ENCODE results near the gene BCKDHB. TPM values are rescaled to one million over a fixed set of nuclear protein-coding genes. Genes with fewer than 3 reads are reported as not detected.

Gene BCKDHB
- total RNA-seq, 1 experiment from 2014 or later = 16.4 TPM

DNA sequence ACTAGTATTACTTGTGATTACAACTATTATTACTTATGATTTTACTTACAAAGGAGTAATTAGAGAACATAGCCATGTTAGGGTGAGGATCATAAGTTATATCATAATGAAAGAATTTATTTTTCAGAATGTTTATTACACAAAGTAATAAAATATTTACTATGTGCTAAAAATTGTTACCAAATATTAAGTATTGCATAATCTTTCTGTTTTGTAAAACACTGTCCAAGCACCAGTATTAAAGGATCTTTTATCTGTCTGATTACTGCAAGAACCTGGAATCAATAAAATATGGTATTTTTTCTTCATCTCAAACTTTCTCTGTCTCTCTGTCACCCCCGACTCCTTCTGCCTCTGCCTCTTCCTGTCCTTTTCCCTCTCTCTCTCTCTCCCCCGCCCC lies 250.1 kb downstream of the BCKDHB start:
- H3K4me1 ChIP-seq (ENCODE audit: control insufficient read depth, insufficient read depth, low read length) = no peaks in the 10 kb centered on the region
- ChIA-PET POLR2A (no interaction called here), CTCF (no interaction called here)
- intact Hi-C loops (cut with micrococcal nuclease; ENCODE audit: unreplicated experiment) (no loop called here), in situ Hi-C loops (cut with HindIII; ENCODE audit: low pct_unique_long_range_greater_than_20kb, low sequenced_read_pairs) (no loop called here)
- H3K27me3 ChIP-seq (ENCODE audit: control insufficient read depth, insufficient read depth, low read length) = no peaks in the 10 kb centered on the region
- no peaks in the 10 kb centered on the region for H3K9me3 ChIP-seq (ENCODE audit: control insufficient read depth, insufficient read depth, low read depth, low read length)
- no peak for ATAC-seq
- TF ChIP-seq, protein P1, sequence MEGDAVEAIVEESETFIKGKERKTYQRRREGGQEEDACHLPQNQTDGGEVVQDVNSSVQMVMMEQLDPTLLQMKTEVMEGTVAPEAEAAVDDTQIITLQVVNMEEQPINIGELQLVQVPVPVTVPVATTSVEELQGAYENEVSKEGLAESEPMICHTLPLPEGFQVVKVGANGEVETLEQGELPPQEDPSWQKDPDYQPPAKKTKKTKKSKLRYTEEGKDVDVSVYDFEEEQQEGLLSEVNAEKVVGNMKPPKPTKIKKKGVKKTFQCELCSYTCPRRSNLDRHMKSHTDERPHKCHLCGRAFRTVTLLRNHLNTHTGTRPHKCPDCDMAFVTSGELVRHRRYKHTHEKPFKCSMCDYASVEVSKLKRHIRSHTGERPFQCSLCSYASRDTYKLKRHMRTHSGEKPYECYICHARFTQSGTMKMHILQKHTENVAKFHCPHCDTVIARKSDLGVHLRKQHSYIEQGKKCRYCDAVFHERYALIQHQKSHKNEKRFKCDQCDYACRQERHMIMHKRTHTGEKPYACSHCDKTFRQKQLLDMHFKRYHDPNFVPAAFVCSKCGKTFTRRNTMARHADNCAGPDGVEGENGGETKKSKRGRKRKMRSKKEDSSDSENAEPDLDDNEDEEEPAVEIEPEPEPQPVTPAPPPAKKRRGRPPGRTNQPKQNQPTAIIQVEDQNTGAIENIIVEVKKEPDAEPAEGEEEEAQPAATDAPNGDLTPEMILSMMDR (IDR thresholded peaks at IDR 0.05) = no peak
- TF ChIP-seq POLR2AphosphoS5 (IDR thresholded peaks at IDR 0.05; ENCODE audit: low read depth, low read length) = no peak
- TF ChIP-seq, protein P2, sequence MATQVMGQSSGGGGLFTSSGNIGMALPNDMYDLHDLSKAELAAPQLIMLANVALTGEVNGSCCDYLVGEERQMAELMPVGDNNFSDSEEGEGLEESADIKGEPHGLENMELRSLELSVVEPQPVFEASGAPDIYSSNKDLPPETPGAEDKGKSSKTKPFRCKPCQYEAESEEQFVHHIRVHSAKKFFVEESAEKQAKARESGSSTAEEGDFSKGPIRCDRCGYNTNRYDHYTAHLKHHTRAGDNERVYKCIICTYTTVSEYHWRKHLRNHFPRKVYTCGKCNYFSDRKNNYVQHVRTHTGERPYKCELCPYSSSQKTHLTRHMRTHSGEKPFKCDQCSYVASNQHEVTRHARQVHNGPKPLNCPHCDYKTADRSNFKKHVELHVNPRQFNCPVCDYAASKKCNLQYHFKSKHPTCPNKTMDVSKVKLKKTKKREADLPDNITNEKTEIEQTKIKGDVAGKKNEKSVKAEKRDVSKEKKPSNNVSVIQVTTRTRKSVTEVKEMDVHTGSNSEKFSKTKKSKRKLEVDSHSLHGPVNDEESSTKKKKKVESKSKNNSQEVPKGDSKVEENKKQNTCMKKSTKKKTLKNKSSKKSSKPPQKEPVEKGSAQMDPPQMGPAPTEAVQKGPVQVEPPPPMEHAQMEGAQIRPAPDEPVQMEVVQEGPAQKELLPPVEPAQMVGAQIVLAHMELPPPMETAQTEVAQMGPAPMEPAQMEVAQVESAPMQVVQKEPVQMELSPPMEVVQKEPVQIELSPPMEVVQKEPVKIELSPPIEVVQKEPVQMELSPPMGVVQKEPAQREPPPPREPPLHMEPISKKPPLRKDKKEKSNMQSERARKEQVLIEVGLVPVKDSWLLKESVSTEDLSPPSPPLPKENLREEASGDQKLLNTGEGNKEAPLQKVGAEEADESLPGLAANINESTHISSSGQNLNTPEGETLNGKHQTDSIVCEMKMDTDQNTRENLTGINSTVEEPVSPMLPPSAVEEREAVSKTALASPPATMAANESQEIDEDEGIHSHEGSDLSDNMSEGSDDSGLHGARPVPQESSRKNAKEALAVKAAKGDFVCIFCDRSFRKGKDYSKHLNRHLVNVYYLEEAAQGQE (IDR thresholded peaks at IDR 0.05; ENCODE audit: insufficient read depth in 1 of 2, low read depth in 2 of 2, low read length in 1 of 2) = no peak
- TF ChIP-seq SIN3A (IDR thresholded peaks at IDR 0.05; ENCODE audit: borderline replicate concordance, insufficient read depth, low read depth, low read length) = no peak
- no peak for TF ChIP-seq TCF7L2 (IDR thresholded peaks at IDR 0.05; ENCODE audit: low read depth, low read length)
- no peak overlapping the region for H3K27ac ChIP-seq (ENCODE audit: low read length)
- DNase-seq (ENCODE audit: low read depth, low spot score) = no peak
- no peaks in the 10 kb centered on the region for H3K36me3 ChIP-seq (ENCODE audit: control insufficient read depth, insufficient read depth, low read length)
- BruUV-seq (replicated peaks) = no TSS peak
- H3K4me3 ChIP-seq (ENCODE audit: low read depth in 2 of 2, low read length in 2 of 2) = no peak overlapping the region

DNA sequence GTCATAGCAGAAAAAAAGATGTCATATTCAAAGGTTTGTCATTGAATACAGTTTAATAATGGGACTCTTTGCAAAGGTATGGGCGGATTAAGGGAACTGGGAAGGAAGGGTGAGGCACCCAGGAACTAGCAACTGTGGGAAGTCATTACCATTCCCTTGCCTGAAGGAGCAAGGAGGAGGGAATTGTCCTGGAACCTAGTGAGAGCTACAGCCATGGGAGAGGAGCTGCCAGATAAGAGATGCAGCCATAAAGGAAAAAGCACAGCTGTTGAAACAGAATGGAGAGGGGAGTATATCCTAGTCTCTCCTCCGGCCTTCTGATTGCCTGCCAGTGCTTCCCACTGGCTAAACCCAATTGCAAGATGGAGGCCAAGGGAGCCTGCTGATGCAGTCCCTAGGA lies 250.6 kb downstream of the BCKDHB start:
- no TSS peak for BruUV-seq (replicated peaks)
- no peak overlapping the region for H3K4me3 ChIP-seq (ENCODE audit: low read depth in 2 of 2, low read length in 2 of 2)
- no peaks in the 10 kb centered on the region for H3K4me1 ChIP-seq (ENCODE audit: control insufficient read depth, insufficient read depth, low read length)
- DNase-seq (ENCODE audit: low read depth, low spot score) (no peak), ATAC-seq (no peak)
- TF ChIP-seq SIN3A (IDR thresholded peaks at IDR 0.05; ENCODE audit: borderline replicate concordance, insufficient read depth, low read depth, low read length) = no peak
- TF ChIP-seq, protein P1 (IDR thresholded peaks at IDR 0.05) = no peak
- no peak for TF ChIP-seq TCF7L2 (IDR thresholded peaks at IDR 0.05; ENCODE audit: low read depth, low read length)
- TF ChIP-seq, protein P2 (IDR thresholded peaks at IDR 0.05; ENCODE audit: insufficient read depth in 1 of 2, low read depth in 2 of 2, low read length in 1 of 2) = no peak
- TF ChIP-seq POLR2AphosphoS5 (IDR thresholded peaks at IDR 0.05; ENCODE audit: low read depth, low read length) = no peak
- CTCF ChIA-PET = no interaction called here
- POLR2A ChIA-PET = no interaction called here
- intact Hi-C loops (cut with micrococcal nuclease; ENCODE audit: unreplicated experiment) (no loop called here), in situ Hi-C loops (cut with HindIII; ENCODE audit: low pct_unique_long_range_greater_than_20kb, low sequenced_read_pairs) (no loop called here)
- no peaks in the 10 kb centered on the region for H3K9me3 ChIP-seq (ENCODE audit: control insufficient read depth, insufficient read depth, low read depth, low read length)
- H3K36me3 ChIP-seq (ENCODE audit: control insufficient read depth, insufficient read depth, low read length) = no peaks in the 10 kb centered on the region
- H3K27me3 ChIP-seq (ENCODE audit: control insufficient read depth, insufficient read depth, low read length) = no peaks in the 10 kb centered on the region
- H3K27ac ChIP-seq (ENCODE audit: low read length) = no peak overlapping the region
